ENCODE data around the gene SUCLG1. TPM values are rescaled to one million over a fixed set of nuclear protein-coding genes. Genes with fewer than 3 reads are reported as not detected.

Gene SUCLG1
- total RNA-seq, 1 experiment from 2014 or later = 59.5 TPM

- H3K79me2 ChIP-seq (ENCODE audit: low read depth) = no peaks in the 10 kb centered on the region
- H2AFZ ChIP-seq = no peak overlapping the region
- H3K9me3 ChIP-seq (ENCODE audit: insufficient read depth, low read depth) = no peaks in the 10 kb centered on the region
- POLR2A ChIA-PET (ENCODE audit: unreplicated experiment) = no interaction called here
- no peak for TF ChIP-seq EZH2 (IDR thresholded peaks at IDR 0.05; ENCODE audit: low read depth)
- TF ChIP-seq CTCF (conservative IDR thresholded peaks at IDR 0.05) = no peak
- H4K20me1 ChIP-seq (ENCODE audit: insufficient read depth) = no peaks in the 10 kb centered on the region
- no peak for DNase-seq
- intact Hi-C loops (cut with micrococcal nuclease; ENCODE audit: unreplicated experiment) = loop anchor here (10.0 kb wide), 1 partner anchor 138 kb away; no protein-coding TSS in a partner anchor
- no peaks in the 10 kb centered on the region for H3F3A ChIP-seq (ENCODE audit: insufficient read depth, low read depth)
- BruUV-seq (replicated peaks) = no TSS peak
- H3K4me2 ChIP-seq = no peak overlapping the region
- no peaks in the 10 kb centered on the region for H3K36me3 ChIP-seq (ENCODE audit: low read depth)
- no peaks in the 10 kb centered on the region for H3K27me3 ChIP-seq (ENCODE audit: insufficient read depth, low read depth)
- H3K4me1 ChIP-seq (replicated peaks; ENCODE audit: insufficient read depth) = no peaks in the 10 kb centered on the region
- no peak overlapping the region for H3K4me3 ChIP-seq
- CTCF ChIA-PET = no interaction called here
- H3K9me2 ChIP-seq (ENCODE audit: insufficient read depth) = 0 out of 2 replicates have a peak, but pooled peaks cover 3% of the 10 kb centered on the region
- no peak overlapping the region for H3K27ac ChIP-seq
These were observed 37.3 kb upstream of the SUCLG1 start for GRCh38 chr2:84496386-84496785.

- H3K9me2 ChIP-seq (ENCODE audit: insufficient read depth) = 0 out of 2 replicates have a peak, but pooled peaks cover 3% of the 10 kb centered on the region
- no peaks in the 10 kb centered on the region for H3F3A ChIP-seq (ENCODE audit: insufficient read depth, low read depth)
- CTCF ChIA-PET = no interaction called here
- no peaks in the 10 kb centered on the region for H3K36me3 ChIP-seq (ENCODE audit: low read depth)
- H3K9me3 ChIP-seq (ENCODE audit: insufficient read depth, low read depth) = no peaks in the 10 kb centered on the region
- no peaks in the 10 kb centered on the region for H3K4me1 ChIP-seq (replicated peaks; ENCODE audit: insufficient read depth)
- H3K79me2 ChIP-seq (ENCODE audit: low read depth) = no peaks in the 10 kb centered on the region
- no peak overlapping the region for H3K27ac ChIP-seq
- DNase-seq = no peak
- intact Hi-C loops (cut with micrococcal nuclease; ENCODE audit: unreplicated experiment) = loop anchor here (1.0 to 10.0 kb wide), 3 partner anchors 139 to 430 kb away; no protein-coding TSS in a partner anchor
- POLR2A ChIA-PET (ENCODE audit: unreplicated experiment) = no interaction called here
- H4K20me1 ChIP-seq (ENCODE audit: insufficient read depth) = no peaks in the 10 kb centered on the region
- no peaks in the 10 kb centered on the region for H3K27me3 ChIP-seq (ENCODE audit: insufficient read depth, low read depth)
- H2AFZ ChIP-seq = no peak overlapping the region
- BruUV-seq (replicated peaks) = no TSS peak
- no peak overlapping the region for H3K4me3 ChIP-seq
- TF ChIP-seq CTCF (conservative IDR thresholded peaks at IDR 0.05) (peak; percentile 76), EZH2 (IDR thresholded peaks at IDR 0.05; ENCODE audit: low read depth) (no peak)
- no peak overlapping the region for H3K4me2 ChIP-seq
These were observed 36.6 kb upstream of the SUCLG1 start for GRCh38 chr2:84495539-84496146.

GRCh38 chr2:84494070-84494469 is 35.0 kb upstream of the SUCLG1 start:
- Histone ChIP-seq H3K9me3 (ENCODE audit: insufficient read depth, low read depth) (no peaks in the 10 kb centered on the region), H2AFZ (0 out of 2 replicates have a peak overlapping the region, but pooled peaks have one; percentile 4), H4K20me1 (ENCODE audit: insufficient read depth) (no peaks in the 10 kb centered on the region), H3K36me3 (ENCODE audit: low read depth) (no peaks in the 10 kb centered on the region), H3K4me3 (no peak overlapping the region), H3K79me2 (ENCODE audit: low read depth) (no peaks in the 10 kb centered on the region), H3K9me2 (ENCODE audit: insufficient read depth) (no peaks in the 10 kb centered on the region), H3K27me3 (ENCODE audit: insufficient read depth, low read depth) (no peaks in the 10 kb centered on the region), H3K4me2 (no peak overlapping the region), H3F3A (ENCODE audit: insufficient read depth, low read depth) (no peaks in the 10 kb centered on the region), H3K4me1 (replicated peaks; ENCODE audit: insufficient read depth) (no peaks in the 10 kb centered on the region), H3K27ac (no peak overlapping the region)
- BruUV-seq (replicated peaks) = no TSS peak
- TF ChIP-seq EZH2 (IDR thresholded peaks at IDR 0.05; ENCODE audit: low read depth) (no peak), CTCF (conservative IDR thresholded peaks at IDR 0.05) (no peak)
- ChIA-PET POLR2A (ENCODE audit: unreplicated experiment) (no interaction called here), CTCF (no interaction called here)
- intact Hi-C loops (cut with micrococcal nuclease; ENCODE audit: unreplicated experiment) = loop anchor here (10.0 kb wide), 1 partner anchor 141 kb away; no protein-coding TSS in a partner anchor
- DNase-seq = no peak
